ENCODE measurements around the gene GRID2.

DNA sequence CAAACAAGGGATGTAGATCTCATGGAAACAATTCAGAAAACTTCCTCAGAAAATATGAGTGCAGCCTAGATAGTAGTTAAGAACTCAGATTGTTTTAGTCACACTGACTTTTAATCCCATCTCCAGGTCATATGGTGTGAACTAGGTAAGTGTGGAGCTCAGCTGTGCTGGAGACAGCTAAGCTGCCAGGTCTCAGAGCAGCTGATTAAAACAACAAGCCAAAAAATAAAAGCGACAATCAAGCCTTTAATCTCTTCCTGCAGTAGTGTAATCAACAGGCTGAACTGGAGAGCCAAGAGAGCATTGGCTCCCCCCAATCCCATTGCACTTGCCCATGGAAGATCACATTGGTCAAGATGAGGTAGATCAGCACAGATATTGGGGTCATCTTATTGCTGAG lies 1426.5 kb downstream of the GRID2 start:
- TF ChIP-seq, protein P1, sequence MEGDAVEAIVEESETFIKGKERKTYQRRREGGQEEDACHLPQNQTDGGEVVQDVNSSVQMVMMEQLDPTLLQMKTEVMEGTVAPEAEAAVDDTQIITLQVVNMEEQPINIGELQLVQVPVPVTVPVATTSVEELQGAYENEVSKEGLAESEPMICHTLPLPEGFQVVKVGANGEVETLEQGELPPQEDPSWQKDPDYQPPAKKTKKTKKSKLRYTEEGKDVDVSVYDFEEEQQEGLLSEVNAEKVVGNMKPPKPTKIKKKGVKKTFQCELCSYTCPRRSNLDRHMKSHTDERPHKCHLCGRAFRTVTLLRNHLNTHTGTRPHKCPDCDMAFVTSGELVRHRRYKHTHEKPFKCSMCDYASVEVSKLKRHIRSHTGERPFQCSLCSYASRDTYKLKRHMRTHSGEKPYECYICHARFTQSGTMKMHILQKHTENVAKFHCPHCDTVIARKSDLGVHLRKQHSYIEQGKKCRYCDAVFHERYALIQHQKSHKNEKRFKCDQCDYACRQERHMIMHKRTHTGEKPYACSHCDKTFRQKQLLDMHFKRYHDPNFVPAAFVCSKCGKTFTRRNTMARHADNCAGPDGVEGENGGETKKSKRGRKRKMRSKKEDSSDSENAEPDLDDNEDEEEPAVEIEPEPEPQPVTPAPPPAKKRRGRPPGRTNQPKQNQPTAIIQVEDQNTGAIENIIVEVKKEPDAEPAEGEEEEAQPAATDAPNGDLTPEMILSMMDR (IDR thresholded peaks at IDR 0.05): no peak
- TF ChIP-seq POLR2AphosphoS5 (IDR thresholded peaks at IDR 0.05): no peak
- no peak for TF ChIP-seq EP300 (IDR thresholded peaks at IDR 0.05)

Data from stomach (tissue), 4 donors.